Measurements from ENCODE around the gene SIGLEC14. TPM values are rescaled to one million over a fixed set of nuclear protein-coding genes. Genes with fewer than 3 reads are reported as not detected.

SIGLEC14 gene
- total RNA-seq, 1 experiment from 2014 or later, result not detected

DNA sequence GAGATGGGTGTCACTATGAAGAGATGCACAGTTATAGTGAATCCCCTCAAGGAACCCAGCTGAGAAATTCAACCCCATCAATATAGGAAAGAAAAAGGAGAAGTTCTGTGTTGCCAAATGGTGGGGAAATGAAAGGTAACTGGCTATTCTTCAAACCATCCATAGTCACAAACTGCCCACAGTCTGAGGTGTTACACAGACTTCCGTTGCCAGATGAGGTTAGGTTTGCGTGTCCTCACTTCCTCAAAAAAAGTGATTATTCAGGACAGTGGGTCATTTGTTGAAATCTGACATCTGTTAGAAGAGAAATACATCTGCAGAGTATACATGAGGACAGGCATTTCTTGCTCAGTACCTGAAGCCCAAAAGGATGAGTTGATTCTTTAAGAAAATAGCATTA lies 25.4 kb downstream of the SIGLEC14 start:
- no peak for DNase-seq (ENCODE audit: low read depth)

DNA sequence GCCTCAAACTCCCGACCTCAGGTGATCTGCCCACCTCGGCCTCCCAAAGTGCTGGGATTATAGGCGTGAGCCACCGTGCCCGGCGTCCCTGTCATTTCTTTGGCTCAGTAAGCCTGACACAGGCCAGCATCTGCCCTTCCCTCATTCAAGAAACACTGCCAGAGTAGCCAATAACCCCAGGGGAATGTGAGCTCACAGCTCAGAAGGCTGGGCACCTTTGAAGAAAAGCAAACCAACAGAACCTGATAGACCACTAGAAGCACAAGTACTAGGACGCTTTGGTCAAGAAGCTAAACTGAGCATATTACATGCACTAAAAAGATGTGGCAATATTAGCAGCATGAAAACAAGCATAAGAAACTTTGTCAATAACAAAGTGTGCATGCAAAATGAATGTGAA lies 30.6 kb downstream of the SIGLEC14 start:
- no peak for DNase-seq (ENCODE audit: low read depth)

DNA sequence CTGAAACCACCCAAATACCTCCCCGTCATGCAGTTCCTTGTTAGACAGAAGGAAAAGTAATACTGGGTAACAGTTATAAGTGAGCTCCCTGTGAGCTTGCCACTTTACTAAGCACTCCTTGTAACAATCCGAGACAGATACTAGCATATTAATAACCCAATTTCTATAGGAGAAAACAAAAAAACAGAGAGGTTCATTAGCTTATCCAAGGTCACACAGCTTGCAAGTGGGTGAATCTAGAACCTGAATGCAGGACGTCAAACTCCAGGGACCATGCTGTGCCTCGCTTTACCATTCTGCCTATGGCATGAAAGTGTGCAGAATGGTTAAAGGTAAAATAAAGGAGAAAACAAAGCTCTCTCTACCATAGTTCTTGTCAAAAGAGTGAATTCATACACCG lies 31.8 kb downstream of the SIGLEC14 start:
- no peak for DNase-seq (ENCODE audit: low read depth)

DNA sequence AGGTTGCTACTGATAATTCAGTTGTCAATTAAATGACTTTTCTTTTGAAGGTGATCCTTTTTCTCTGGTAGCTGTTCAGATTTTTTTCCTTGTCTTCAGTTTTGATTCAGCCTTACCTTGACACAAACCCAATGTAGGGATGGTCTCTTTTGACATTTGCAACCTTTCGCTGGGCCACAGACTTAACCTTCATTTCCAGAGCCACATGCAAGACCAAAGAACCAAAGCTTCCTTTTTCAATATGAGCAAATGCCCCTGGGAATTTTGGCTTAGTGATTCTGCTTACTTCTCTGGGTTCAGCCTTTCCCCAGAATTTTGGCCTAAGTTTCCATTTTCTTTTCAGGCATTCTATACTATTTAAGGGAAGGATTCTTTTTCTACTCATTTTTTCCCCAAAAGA lies 36.0 kb downstream of the SIGLEC14 start:
- DNase-seq (ENCODE audit: low read depth), result no peak

DNA sequence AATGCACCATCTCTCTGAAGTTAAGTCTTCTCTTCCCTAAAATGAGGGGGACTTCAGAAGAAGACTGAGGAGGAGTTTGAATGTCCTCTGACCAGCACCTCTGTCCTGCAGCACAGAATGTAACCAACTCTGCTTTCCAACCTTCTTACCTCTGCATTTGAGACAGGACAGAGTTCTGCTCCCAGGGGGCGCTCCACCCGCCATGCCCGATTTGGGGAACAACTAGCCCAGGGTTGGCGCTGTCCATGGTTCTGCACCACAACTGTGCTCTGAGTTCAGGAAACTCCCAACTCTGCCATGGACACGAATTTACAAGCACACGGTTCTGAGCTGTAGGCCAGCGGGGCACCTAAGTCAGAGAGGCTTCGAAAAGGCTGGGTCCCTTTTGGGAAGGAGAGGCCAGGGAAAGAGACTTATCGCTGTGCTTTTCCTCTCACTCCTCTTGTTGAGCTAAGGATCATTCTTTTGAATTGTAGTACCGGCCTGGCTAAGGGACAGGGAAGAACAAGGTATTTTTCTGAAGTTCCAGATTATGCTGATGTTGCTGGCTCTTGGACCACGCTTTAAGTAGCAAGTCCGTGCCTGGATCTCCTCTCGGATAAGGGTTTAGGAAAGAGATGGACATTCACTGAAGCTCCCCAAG lies 38.6 kb downstream of the SIGLEC14 start:
- DNase-seq (ENCODE audit: low read depth), result peak; percentile 55

DNA sequence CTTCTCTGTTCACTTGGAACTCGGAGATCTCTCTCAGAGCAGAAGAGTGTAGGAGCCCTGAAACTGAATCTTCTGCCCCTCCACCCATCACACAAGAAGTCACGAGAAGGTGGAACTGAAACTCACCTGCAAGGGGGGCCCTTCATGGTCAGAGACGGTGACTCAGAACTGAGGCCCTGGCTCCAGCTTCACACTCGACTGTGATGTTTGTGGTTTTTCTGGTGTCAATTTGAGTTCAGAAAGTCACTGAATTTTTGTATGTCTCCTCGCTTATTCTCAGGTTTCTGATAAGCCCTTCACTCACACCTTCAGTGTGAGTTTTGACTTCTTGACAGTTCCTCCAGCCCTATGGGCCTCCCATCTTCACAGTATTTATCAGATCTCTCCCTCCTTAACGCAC lies 39.5 kb downstream of the SIGLEC14 start:
- DNase-seq (ENCODE audit: low read depth), result no peak

DNA sequence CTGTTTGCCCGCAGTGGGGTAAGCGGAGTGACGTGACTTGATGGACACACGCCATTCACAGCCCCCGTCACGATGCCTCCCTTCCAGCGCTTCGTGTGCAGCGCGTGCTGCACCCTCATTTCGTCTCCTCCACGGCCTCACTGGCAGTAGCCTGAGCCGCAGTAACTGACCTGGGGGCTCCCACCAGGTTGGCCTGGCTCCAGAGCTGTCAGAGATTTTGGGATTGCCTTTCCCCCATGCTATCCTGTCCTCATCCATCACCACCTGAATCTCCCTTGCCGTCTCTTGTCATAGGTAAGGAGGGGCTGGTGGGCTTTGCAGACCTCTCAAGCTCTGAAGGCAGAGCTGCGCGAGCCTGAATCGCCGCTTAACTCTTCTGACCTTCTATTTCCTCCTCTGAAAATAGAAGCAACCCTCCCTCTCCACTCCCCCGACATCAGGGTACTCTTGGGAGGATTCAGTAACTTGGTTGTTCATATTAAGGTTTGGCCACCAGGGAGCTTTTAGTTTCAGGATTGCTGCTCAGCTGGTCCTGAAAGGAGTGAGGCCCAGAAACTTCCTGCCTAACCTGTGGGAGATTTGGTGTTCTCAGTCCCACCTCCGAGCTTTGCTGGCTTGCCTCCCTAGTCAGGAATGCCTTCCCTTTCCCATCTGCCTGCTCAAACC lies 44.3 kb downstream of the SIGLEC14 start:
- DNase-seq (ENCODE audit: low read depth), result no peak

DNA sequence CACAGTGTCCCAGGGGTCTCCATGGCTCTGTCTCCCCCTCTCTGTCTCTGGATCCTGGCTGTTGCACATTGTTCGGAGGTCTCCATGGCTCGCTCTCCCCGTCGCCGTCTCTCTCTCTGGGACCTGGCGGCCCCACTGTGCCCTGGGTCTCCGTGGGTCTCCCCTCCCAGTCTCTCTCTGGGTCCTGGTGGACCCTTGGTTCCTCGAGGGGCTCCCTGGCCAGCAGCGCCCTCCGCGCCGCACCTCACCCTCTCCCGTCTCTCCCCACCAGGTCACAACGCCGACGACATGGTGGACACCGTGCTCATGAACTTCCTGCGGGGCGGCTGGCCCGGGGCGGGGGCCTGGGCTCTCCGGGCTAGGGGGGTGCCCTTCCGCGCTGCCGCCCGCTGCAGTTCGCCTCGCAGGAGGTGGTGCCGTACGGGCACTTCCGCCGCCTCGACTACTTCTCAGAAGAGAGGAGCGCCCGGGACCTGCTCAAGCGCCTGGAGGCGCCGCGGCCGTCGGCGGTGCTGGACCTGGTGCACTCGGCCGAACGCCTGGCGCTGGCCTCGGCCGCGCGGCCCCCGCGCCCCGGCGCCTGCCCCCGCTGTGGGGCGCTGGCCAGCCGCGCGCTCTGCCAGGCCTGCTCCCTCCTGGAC lies 45.6 kb downstream of the SIGLEC14 start:
- DNase-seq (ENCODE audit: low read depth), result no peak

DNA sequence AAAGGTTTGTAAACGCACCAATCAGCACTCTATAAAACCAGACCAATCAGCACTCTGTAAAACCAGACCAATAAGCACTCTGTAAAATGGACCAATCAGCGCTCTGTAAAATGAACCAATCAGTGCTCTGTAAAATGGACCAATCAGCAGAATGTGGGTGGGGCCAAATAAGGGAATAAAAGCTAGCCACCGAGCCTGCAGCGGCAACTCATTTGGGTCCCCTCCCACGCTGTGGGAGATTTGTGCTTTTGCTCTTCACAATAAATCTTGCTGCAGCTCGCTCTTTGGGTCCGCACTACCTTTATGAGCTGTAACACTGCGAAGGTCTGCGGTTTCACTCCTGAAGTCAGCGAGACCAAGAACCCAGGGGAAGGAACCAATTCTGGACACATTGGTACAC lies 47.5 kb downstream of the SIGLEC14 start:
- DNase-seq (ENCODE audit: low read depth), result no peak

DNA sequence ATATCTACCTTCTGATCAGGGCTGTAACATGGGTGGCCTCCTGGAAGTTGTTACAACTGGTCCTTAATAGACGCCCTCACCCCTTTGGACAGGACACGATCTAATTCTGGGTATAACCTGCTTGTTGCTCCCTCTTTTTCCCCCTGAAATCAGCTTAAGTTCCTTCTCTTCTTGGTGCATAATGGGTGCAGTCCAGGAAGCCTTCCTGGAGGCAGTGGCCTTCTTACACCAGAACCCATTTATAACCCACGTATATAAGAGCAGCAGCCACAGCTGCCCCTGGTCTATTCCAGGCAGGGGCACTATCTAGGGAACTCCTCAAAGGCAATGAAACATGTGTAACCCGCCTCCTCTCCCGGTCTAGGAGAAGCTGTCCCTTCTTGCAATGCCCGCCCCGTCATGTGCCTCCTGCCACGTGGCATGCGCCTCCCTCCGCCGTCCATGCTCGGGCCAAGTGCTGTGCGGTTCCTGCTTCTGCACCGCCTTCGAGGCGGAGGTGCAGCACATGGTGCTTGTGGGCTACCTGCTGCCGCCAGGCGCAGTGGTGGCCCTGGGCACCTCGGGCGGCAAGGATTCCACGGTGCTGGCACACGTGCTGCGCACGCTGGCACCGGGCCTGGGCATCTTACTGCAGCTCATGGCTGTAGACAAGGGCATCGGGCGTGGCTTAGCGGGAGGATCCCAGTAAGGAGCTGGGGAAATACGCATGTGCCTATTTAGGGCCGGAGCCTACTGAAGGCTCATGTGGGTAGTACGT lies 48.3 kb downstream of the SIGLEC14 start:
- no peak for DNase-seq (ENCODE audit: low read depth)

DNA sequence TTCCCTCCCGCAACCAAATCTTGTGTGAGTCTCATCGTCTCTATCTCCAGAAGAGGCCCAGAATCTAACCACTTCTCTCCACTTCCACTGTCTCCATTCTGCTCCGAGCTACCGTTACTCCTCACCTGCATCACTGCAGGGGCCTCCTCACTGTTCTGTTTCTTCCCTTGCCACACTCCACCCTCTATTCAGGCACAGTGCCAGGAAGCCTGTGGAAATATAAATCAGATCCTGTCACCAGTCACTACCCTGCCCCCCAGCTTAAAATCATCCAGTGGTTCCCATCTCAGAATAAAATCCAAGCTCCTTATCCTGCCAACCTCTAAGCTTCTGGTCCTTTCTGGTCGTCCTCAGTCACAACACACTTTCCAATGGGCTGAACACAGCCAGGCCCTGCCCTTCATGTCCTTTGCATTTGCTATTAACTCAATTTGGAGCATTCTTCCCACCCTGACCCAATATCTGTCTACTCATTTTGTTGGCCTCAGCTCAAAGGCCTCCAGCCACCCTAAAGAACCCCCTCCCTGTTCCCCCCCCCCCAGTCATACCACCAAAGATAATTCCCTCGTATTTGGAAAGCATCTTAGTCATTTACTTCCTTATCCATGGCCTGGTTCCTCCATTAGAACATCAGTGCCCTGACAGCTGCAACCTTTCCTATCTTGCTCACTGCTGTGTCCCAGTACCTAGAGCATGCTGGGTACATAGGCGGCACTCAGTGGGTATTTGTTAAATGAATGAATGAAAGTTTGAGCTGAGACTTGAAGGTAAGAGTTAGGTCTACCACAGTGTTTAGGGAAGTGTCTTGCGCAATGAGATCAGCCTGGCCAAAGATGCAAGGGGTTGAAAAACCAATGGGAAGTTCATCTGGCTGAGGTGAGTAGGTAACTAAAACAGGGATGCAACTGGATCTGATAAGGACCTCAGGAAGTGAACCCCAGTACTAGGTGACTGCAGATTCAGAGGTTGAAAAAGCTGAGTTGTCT lies 51.1 kb downstream of the SIGLEC14 start:
- no peak for DNase-seq (ENCODE audit: low read depth)

DNA sequence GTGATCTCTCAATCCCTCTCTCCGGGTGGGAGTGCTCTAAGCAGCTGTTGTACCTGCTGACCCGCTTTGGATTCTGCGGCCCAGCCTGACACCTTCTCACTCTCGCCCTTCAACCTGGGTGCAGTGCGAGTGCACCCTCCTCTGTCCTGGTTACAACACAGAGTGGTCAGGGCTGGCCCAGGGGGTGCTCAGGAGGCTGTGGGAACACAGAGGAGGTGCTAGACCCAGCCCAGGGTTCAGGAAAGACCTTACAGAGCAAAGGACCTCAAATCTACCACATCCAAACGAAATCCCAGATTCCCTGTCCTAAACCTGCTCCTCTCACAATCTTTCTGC lies 51.9 kb downstream of the SIGLEC14 start:
- no peak for DNase-seq (ENCODE audit: low read depth)

DNA sequence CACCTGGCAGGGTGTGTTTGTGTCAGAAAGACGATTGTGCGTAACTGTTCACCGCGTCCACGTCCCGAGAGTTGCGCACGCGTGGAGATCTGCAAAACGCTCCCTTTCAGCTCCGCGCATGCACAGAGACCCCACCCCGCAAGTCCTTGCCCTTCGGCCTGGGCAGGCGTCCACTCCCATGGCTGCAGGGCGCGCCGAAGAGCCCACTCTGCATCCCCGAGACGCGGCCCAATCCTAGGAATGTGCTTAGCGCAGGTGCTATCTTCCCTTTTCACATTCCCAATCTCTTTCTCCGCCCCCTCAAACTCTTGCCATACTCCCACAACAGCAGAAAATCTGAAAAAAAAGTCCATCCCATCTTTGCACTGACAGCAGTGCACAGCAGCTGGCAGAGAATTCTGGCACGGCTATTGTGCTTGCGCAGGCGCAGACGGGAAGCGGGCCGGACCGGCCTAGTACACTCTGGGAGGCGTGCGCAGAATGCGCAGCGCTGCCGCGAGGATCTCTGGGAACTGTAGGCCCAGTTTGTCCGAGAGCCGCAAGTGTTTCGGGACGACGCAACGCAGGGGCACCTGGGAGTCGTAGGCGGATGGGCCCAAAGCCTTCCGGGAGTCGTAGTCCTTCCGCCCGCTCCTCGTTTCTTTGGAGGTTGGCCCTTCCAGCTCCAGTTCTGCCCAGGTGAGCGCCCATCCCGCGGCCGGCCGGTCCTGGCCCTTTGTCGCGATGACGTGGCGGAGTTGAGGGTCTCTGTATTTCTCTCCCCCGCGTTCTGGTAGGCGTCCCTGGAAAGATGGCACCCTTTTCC lies 52.5 kb downstream of the SIGLEC14 start:
- DNase-seq (ENCODE audit: low read depth), result peak; percentile 96

DNA sequence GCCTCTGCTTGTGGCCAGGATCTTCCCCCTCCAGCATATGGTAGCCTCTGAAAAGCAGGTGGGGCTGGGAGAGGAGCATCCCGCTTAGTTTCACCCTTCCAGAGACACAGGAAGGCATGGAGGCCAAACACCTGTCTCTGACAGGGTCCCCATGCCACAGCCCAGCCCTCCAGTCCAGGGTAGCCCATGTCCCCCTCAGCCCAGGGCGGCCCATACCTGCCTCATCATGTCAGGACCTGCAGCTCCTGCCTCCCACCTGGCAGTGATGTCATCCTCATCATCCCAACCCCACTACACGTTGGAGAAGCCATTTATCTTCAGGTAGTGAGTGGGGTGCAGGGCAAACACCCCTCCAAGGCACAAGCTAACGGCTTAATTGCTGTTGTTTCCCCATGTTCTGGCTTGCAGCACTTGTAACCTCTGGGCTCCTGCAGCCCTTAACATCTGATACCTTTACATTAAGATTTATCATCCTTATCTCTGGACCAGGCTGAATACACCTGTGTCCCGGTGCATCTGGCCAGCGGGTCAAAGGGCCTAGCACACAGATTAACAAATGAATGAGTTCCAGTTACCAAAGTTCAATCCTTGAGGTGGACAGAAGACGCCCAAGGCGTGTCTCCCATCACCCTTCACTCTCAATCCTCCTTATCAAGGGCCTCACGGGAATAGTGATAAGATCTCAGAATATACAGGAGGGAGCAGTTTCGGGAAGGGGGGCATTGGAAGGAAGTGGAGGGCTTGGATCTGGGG lies 53.3 kb downstream of the SIGLEC14 start:
- no peak for DNase-seq (ENCODE audit: low read depth)

Other genes with a start within 250 kb of the SIGLEC14 start
- not detected in 2 replicates for gene SIGLEC10, start 229.2 kb downstream of the SIGLEC14 start, total RNA-seq (2014; rRNA removed; shearing (Covaris generic))
- gene SIGLEC8, start 188.4 kb downstream of the SIGLEC14 start, total RNA-seq (2014; rRNA removed; shearing (Covaris generic)), result not detected in 2 replicates
- not detected in 2 replicates for gene CEACAM18, start 168.3 kb downstream of the SIGLEC14 start, total RNA-seq (2014; rRNA removed; shearing (Covaris generic))
- not detected in 2 replicates for gene SIGLEC12, start 145.0 kb downstream of the SIGLEC14 start, total RNA-seq (2014; rRNA removed; shearing (Covaris generic))
- not detected in 2 replicates for gene SIGLEC6, start 115.2 kb downstream of the SIGLEC14 start, total RNA-seq (2014; rRNA removed; shearing (Covaris generic))
- 4.5 and 7.1 TPM in 2 replicates for gene ZNF175, start 75.5 kb downstream of the SIGLEC14 start, total RNA-seq (2014; rRNA removed; shearing (Covaris generic))
- gene SIGLEC5, start 16.4 kb downstream of the SIGLEC14 start, total RNA-seq (2014; rRNA removed; shearing (Covaris generic)), result not detected in 2 replicates
- 4.1 and 13.7 TPM in 2 replicates for gene SPACA6, start 46.5 kb upstream of the SIGLEC14 start, total RNA-seq (2014; rRNA removed; shearing (Covaris generic))
- gene HAS1, start 77.2 kb upstream of the SIGLEC14 start, total RNA-seq (2014; rRNA removed; shearing (Covaris generic)), result not detected in 2 replicates
- 3.6 and 3.8 TPM in 2 replicates for gene FPR1, start 105.1 kb upstream of the SIGLEC14 start, total RNA-seq (2014; rRNA removed; shearing (Covaris generic))
- gene FPR2, start 114.4 kb upstream of the SIGLEC14 start, total RNA-seq (2014; rRNA removed; shearing (Covaris generic)), result not detected in 2 replicates
- gene FPR3, start 148.3 kb upstream of the SIGLEC14 start, total RNA-seq (2014; rRNA removed; shearing (Covaris generic)), result 0.10 and 0.22 TPM in 2 replicates
- gene ZNF577, start 241.1 kb upstream of the SIGLEC14 start, total RNA-seq (2014; rRNA removed; shearing (Covaris generic)), result 0.69 and 1.5 TPM in 2 replicates

All from M059J (cell line).